HEK293 (cell line): ENCODE measurements around the gene ITGA5.

ENCODE experiments used
- CTCF ChIP-seq: fragments of 450-650 bp; formaldehyde crosslinking; IDR thresholded peaks from 2 replicates; pipeline ENCODE4 v1.5.1; 2016; ENCODE audit warnings: missing biosample characterization, missing genetic modification characterization
- GLIS1 ChIP-seq: fragments of 450-650 bp; formaldehyde crosslinking; IDR thresholded peaks from 2 replicates; pipeline ENCODE4 v1.5.1; 2016; ENCODE audit warnings: missing biosample characterization, missing genetic modification characterization
- MYNN ChIP-seq: fragments of 450-650 bp; formaldehyde crosslinking; IDR thresholded peaks from 2 replicates; pipeline ENCODE4 v1.5.1; 2016; ENCODE audit warnings: missing biosample characterization, missing genetic modification characterization, borderline replicate concordance
- PRDM1 ChIP-seq: fragments of 450-650 bp; formaldehyde crosslinking; IDR thresholded peaks from 2 replicates; pipeline ENCODE4; 2016; ENCODE audit warnings: missing biosample characterization, missing genetic modification characterization
- YY1 ChIP-seq: fragments of 450-650 bp; formaldehyde crosslinking; IDR thresholded peaks from 2 replicates; pipeline ENCODE4 v1.5.1; 2018; ENCODE audit warnings: missing biosample characterization, missing genetic modification characterization
- ZBTB7A ChIP-seq: fragments of 450-650 bp; formaldehyde crosslinking; IDR thresholded peaks from 2 replicates; pipeline ENCODE4 v1.5.1; 2016; ENCODE audit warnings: low read depth, missing biosample characterization, missing genetic modification characterization
- ZBTB8A ChIP-seq: fragments of 450-650 bp; formaldehyde crosslinking; IDR thresholded peaks from 2 replicates; pipeline ENCODE4 v1.5.1; 2016; ENCODE audit warnings: missing biosample characterization, missing genetic modification characterization
- ZEB2 ChIP-seq: fragments of 450-650 bp; formaldehyde crosslinking; IDR thresholded peaks from 2 replicates; pipeline ENCODE4 v1.5.1; 2016; ENCODE audit warnings: missing biosample characterization, missing genetic modification characterization
- ZNF157 ChIP-seq: fragments of 450-650 bp; formaldehyde crosslinking; IDR thresholded peaks from 2 replicates; pipeline ENCODE4 v1.5.1; 2016; ENCODE audit warnings: missing biosample characterization, missing genetic modification characterization
- ZNF16 ChIP-seq: fragments of 450-650 bp; formaldehyde crosslinking; IDR thresholded peaks from 2 replicates; pipeline ENCODE4 v1.5.1; 2016; ENCODE audit warnings: low read depth, missing biosample characterization, missing genetic modification characterization
- ZNF202 ChIP-seq: fragments of 450-650 bp; formaldehyde crosslinking; IDR thresholded peaks from 2 replicates; pipeline ENCODE4 v1.5.1; 2016; ENCODE audit warnings: missing biosample characterization, missing genetic modification characterization, borderline replicate concordance
- ZNF248 ChIP-seq: fragments of 450-650 bp; formaldehyde crosslinking; IDR thresholded peaks from 2 replicates; pipeline ENCODE4 v1.5.1; 2017; ENCODE audit warnings: missing biosample characterization, missing genetic modification characterization
- ZNF324 ChIP-seq: fragments of 450-650 bp; formaldehyde crosslinking; IDR thresholded peaks from 2 replicates; pipeline ENCODE4 v1.5.1; 2016; ENCODE audit warnings: missing biosample characterization, missing genetic modification characterization
- ZNF366 ChIP-seq: fragments of 450-650 bp; formaldehyde crosslinking; conservative IDR thresholded peaks from 2 replicates; pipeline ENCODE4 v1.5.1; 2016; ENCODE audit warnings: missing biosample characterization, missing genetic modification characterization
- ZNF391 ChIP-seq: fragments of 450-650 bp; formaldehyde crosslinking; IDR thresholded peaks from 2 replicates; pipeline ENCODE4 v1.5.1; 2016; ENCODE audit warnings: low read depth, missing biosample characterization, missing genetic modification characterization, borderline replicate concordance
- ZNF548 ChIP-seq: fragments of 450-650 bp; formaldehyde crosslinking; IDR thresholded peaks from 2 replicates; pipeline ENCODE4 v1.5.1; 2016; ENCODE audit warnings: missing biosample characterization, missing genetic modification characterization
- ZNF600 ChIP-seq: fragments of 450-650 bp; formaldehyde crosslinking; IDR thresholded peaks from 2 replicates; pipeline ENCODE4 v1.5.1; 2016; ENCODE audit warnings: missing biosample characterization, missing genetic modification characterization
- ZNF654 ChIP-seq: fragments of 450-650 bp; formaldehyde crosslinking; IDR thresholded peaks from 2 replicates; pipeline ENCODE4 v1.5.1; 2016; ENCODE audit warnings: low read depth, missing biosample characterization, missing genetic modification characterization
- ZNF660 ChIP-seq: fragments of 450-650 bp; IDR thresholded peaks from 2 replicates; pipeline ENCODE4 v1.5.1; 2018; ENCODE audit warnings: missing biosample characterization, mild to moderate bottlenecking, missing genetic modification characterization
- ZSCAN30 ChIP-seq: fragments of 450-650 bp; IDR thresholded peaks from 2 replicates; pipeline ENCODE4 v1.5.1; 2018; ENCODE audit warnings: missing biosample characterization, mild to moderate bottlenecking, missing genetic modification characterization, moderate library complexity
- ZXDB ChIP-seq: fragments of 450-650 bp; formaldehyde crosslinking; IDR thresholded peaks from 2 replicates; pipeline ENCODE4 v1.5.1; 2016; ENCODE audit warnings: missing biosample characterization, missing genetic modification characterization
- TF ChIP-seq, protein P1 (sequence below): fragments of 450-650 bp; formaldehyde crosslinking; IDR thresholded peaks from 2 replicates; pipeline ENCODE4 v1.5.1; 2016; ENCODE audit warnings: missing biosample characterization, missing genetic modification characterization
- TF ChIP-seq, protein P2 (sequence below): fragments of 450-650 bp; formaldehyde crosslinking; IDR thresholded peaks from 2 replicates; pipeline ENCODE4 v1.5.1; 2016; ENCODE audit warnings: missing biosample characterization, missing genetic modification characterization
- TF ChIP-seq, protein P3 (sequence below): fragments of 450-650 bp; formaldehyde crosslinking; IDR thresholded peaks from 2 replicates; pipeline ENCODE4 v1.5.1; 2016; ENCODE audit warnings: missing biosample characterization, missing genetic modification characterization
- TF ChIP-seq, protein P4 (sequence below): fragments of 450-650 bp; formaldehyde crosslinking; IDR thresholded peaks from 2 replicates; pipeline ENCODE4 v1.5.1; 2017; ENCODE audit warnings: missing biosample characterization, mild to moderate bottlenecking, missing genetic modification characterization, moderate library complexity

ITGA5 gene

DNA sequence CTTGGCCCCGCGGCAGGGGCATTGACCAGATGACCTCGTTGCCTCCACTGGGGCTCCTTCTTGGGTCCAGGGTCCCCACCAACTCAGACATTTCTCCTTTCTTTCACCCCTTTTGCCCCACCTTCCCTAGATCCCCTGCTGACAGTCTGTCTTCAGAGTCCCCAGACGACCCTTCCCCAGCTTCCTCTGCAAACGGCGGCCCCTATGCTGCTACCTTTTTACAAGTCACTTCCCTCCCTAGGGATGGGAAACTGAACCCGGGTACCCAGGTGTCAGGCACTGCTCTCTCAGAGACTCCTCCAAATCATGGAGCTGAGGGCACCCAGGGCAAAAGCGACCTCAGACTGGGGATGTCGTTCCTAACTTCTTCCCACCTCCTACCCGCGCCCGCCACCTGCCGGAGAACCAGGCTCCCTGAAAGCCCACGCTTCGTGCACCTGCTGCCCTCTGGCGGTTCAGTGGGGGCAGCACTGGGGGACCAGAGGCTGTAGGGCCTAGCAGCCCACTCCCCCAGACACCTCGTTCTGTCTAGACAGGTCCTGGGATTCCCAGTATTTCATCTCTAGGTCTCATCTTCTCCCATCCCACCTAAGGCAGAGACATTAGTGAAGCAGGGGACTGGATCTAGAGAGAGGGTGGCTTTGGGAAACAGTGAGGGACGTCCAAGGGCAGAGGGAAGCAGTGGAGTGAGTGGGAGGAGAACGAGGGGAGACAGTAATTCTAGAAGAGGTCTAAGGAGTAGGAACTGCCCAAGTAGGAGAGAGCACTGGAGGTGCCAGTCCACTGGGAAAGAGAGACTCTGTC, 39.5 kb downstream of the ITGA5 start (continued):
- TF ChIP-seq, protein P1, sequence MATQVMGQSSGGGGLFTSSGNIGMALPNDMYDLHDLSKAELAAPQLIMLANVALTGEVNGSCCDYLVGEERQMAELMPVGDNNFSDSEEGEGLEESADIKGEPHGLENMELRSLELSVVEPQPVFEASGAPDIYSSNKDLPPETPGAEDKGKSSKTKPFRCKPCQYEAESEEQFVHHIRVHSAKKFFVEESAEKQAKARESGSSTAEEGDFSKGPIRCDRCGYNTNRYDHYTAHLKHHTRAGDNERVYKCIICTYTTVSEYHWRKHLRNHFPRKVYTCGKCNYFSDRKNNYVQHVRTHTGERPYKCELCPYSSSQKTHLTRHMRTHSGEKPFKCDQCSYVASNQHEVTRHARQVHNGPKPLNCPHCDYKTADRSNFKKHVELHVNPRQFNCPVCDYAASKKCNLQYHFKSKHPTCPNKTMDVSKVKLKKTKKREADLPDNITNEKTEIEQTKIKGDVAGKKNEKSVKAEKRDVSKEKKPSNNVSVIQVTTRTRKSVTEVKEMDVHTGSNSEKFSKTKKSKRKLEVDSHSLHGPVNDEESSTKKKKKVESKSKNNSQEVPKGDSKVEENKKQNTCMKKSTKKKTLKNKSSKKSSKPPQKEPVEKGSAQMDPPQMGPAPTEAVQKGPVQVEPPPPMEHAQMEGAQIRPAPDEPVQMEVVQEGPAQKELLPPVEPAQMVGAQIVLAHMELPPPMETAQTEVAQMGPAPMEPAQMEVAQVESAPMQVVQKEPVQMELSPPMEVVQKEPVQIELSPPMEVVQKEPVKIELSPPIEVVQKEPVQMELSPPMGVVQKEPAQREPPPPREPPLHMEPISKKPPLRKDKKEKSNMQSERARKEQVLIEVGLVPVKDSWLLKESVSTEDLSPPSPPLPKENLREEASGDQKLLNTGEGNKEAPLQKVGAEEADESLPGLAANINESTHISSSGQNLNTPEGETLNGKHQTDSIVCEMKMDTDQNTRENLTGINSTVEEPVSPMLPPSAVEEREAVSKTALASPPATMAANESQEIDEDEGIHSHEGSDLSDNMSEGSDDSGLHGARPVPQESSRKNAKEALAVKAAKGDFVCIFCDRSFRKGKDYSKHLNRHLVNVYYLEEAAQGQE (tag by site-specific recombination), result 0 out of 2 replicates have a peak, but pooled peaks have one; percentile 12
- TF ChIP-seq, protein P2, sequence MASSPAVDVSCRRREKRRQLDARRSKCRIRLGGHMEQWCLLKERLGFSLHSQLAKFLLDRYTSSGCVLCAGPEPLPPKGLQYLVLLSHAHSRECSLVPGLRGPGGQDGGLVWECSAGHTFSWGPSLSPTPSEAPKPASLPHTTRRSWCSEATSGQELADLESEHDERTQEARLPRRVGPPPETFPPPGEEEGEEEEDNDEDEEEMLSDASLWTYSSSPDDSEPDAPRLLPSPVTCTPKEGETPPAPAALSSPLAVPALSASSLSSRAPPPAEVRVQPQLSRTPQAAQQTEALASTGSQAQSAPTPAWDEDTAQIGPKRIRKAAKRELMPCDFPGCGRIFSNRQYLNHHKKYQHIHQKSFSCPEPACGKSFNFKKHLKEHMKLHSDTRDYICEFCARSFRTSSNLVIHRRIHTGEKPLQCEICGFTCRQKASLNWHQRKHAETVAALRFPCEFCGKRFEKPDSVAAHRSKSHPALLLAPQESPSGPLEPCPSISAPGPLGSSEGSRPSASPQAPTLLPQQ (tag by site-specific recombination), result peak; percentile 62
- TF ChIP-seq ZXDB, result peak; percentile 38; the same call in 1 of the 2 replicates
- no peak for TF ChIP-seq ZNF202
- TF ChIP-seq PRDM1 (tag by site-specific recombination), result peak; percentile 72
- peak; percentile 91 for TF ChIP-seq ZNF660 (tag by site-specific recombination)
- TF ChIP-seq, protein P3, sequence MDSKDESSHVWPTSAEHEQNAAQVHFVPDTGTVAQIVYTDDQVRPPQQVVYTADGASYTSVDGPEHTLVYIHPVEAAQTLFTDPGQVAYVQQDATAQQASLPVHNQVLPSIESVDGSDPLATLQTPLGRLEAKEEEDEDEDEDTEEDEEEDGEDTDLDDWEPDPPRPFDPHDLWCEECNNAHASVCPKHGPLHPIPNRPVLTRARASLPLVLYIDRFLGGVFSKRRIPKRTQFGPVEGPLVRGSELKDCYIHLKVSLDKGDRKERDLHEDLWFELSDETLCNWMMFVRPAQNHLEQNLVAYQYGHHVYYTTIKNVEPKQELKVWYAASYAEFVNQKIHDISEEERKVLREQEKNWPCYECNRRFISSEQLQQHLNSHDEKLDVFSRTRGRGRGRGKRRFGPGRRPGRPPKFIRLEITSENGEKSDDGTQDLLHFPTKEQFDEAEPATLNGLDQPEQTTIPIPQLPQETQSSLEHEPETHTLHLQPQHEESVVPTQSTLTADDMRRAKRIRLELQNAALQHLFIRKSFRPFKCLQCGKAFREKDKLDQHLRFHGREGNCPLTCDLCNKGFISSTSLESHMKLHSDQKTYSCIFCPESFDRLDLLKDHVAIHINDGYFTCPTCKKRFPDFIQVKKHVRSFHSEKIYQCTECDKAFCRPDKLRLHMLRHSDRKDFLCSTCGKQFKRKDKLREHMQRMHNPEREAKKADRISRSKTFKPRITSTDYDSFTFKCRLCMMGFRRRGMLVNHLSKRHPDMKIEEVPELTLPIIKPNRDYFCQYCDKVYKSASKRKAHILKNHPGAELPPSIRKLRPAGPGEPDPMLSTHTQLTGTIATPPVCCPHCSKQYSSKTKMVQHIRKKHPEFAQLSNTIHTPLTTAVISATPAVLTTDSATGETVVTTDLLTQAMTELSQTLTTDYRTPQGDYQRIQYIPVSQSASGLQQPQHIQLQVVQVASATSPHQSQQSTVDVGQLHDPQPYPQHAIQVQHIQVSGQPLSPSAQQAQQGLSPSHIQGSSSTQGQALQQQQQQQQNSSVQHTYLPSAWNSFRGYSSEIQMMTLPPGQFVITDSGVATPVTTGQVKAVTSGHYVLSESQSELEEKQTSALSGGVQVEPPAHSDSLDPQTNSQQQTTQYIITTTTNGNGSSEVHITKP (tag by site-specific recombination), result peak; percentile 75
- TF ChIP-seq ZNF157 (tag by site-specific recombination), result no peak
- no peak; the same call in 1 of the 2 replicates for TF ChIP-seq ZNF391 (tag by site-specific recombination)
- no peak for TF ChIP-seq ZNF248 (tag by site-specific recombination)
- TF ChIP-seq ZNF548, result no peak
- 0 out of 2 replicates have a peak, but pooled peaks have one; percentile 36 for TF ChIP-seq YY1 (tag by site-specific recombination)
- TF ChIP-seq ZBTB8A (tag by site-specific recombination), result peak; percentile 50; the same call in 1 of the 2 replicates
- peak; percentile 81 for TF ChIP-seq ZNF366 (tag by site-specific recombination)
- peak; percentile 86 for TF ChIP-seq ZSCAN30 (tag by site-specific recombination)
- 0 out of 2 replicates have a peak, but pooled peaks have one; percentile 26 for TF ChIP-seq ZNF600
- peak; percentile 50; the same call in 1 of the 2 replicates for TF ChIP-seq GLIS1 (tag by site-specific recombination)
- 0 out of 2 replicates have a peak, but pooled peaks have one; percentile 9 for TF ChIP-seq ZBTB7A (tag by site-specific recombination)
- peak; percentile 65; the same call in 1 of the 2 replicates for TF ChIP-seq ZNF324
- no peak for TF ChIP-seq ZNF16
- TF ChIP-seq MYNN (tag by site-specific recombination), result no peak
- peak; percentile 100 for TF ChIP-seq CTCF (tag by site-specific recombination)
- TF ChIP-seq, protein P4, sequence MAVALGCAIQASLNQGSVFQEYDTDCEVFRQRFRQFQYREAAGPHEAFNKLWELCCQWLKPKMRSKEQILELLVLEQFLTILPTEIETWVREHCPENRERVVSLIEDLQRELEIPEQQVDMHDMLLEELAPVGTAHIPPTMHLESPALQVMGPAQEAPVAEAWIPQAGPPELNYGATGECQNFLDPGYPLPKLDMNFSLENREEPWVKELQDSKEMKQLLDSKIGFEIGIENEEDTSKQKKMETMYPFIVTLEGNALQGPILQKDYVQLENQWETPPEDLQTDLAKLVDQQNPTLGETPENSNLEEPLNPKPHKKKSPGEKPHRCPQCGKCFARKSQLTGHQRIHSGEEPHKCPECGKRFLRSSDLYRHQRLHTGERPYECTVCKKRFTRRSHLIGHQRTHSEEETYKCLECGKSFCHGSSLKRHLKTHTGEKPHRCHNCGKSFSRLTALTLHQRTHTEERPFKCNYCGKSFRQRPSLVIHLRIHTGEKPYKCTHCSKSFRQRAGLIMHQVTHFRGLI (tag by site-specific recombination), result 0 out of 2 replicates have a peak, but pooled peaks have one; percentile 10
- TF ChIP-seq ZNF654 (tag by site-specific recombination), result peak; percentile 95
- peak; percentile 41; the same call in 1 of the 2 replicates for TF ChIP-seq ZEB2 (tag by site-specific recombination)
